HG03095 (cell line): ENCODE data around the gene DIAPH3.

Experiments
- ATAC-seq: cut with Tn5 transposase; IDR thresholded peaks from one replicate; pipeline ENCODE4 v1.9.1; 2021; ENCODE audit warnings: moderate library complexity; ENCODE audit not compliant: unreplicated experiment

Gene DIAPH3

DNA sequence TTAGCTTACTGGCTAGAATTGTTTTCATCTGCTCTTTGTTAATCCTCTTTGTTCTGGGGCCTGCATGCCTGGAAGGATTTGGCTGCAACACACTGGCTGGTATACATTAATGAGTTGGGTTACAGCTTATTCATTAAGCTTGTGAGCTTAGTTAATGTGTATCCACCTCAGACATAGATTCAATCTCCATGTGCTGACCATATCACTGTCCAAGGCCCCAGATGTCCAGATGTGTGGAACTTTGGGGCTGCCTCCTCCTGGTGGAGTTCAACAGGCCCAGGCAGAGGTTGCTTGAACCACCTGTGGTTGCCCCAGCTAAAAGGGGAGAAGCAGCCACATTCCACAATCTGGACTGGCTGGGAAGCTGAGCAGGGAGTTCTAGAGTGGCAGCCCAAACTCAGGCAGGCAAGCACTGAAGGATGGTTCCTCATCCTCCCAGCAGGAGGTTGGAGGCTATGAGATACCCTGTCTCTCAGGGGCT, 5.4 kb downstream of the DIAPH3 start:
- ATAC-seq: no peak

DNA sequence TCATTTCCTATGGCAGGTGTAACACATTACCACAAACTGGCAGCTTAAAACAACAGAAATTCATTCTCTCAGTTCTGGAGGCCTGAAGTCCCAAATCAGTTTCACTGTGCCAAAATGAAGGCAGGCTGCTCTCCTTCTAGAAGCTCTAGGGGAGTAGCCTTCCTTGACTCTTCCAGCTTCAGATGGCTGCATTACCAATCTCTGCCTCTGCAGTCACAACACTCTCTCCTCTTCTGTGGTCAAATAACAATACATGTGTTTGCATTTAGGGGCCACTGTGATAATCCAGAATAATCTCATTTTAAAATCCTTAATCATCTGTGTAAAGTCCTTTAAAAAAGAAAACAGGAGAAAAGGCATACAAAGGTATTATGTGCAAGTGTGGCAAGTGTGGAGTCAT, 7.8 kb downstream of the DIAPH3 start:
- ATAC-seq: no peak

DNA sequence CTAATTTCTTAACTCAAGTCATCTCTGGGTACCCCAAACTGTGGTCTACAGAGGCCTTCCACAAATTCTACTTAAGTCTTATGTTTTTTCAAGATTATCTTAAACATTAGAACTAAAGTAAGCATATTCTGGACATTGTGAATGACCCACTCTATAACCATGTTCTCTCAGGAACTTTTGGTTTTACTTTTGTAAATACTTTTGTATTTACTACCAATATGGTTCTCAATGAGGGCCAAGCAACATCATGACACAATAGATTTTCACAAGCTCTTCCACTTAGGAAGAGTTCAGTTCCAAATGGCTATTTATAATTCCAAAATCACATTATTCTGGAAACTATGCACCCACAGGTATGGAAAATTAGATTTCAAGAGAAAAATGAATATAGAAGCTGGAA, 10.8 kb downstream of the DIAPH3 start:
- ATAC-seq: no peak

DNA sequence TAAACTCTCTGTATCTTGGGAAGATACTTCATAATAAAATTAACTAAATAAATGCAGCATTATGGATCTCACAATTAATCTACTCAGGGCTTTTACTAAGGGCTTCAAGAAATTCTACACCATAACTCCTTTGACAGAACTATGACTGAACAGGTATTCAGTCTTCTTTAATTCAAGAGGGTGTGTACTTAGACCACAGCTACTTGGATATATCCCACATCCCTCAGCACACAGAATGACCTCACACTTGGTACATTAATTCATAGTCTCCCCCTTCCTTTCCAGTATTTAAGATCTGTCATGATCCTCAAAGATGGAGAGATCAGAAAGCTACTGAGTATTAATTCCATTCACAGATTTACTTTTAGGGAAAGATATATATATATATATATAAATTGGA, 11.6 kb downstream of the DIAPH3 start:
- ATAC-seq: no peak

DNA sequence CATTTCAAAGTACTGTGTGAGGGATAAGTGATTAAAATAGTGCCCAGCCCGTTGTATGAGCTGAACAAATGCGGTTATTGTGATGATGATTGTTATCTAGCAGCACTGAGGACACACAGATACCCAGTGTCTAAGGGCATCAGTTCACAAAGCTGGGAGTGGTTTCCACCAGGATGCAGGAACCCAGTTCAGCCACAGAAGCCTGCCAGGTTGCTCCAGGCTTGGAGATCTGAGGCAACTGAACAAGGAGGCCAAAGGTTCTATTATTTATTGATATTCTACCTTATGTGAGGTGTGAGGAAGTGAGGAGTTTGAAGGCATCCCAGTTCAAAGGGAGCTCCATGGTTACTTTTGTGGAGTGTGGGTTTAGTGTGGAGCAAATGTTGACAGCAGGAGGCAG, 13.2 kb downstream of the DIAPH3 start:
- no peak for ATAC-seq

DNA sequence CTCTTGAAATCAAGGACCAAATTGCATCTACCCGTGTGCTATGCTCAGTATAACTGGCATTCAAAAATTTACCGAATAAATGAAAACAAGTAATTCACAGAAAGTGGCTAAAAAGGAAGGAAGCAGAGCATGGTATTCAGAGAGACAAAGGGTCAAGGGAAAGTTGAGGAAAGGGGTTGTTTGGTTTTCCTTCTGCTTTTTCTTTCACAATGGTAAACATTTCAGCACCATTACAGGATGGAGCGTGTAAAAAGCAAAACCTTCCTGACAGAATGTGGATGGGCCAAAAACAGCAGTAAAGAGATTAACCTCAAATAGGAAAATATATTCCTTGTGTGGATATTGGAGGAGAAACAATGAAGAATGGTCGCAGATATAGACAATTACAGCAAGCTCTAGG, 14.8 kb downstream of the DIAPH3 start:
- no peak for ATAC-seq

DNA sequence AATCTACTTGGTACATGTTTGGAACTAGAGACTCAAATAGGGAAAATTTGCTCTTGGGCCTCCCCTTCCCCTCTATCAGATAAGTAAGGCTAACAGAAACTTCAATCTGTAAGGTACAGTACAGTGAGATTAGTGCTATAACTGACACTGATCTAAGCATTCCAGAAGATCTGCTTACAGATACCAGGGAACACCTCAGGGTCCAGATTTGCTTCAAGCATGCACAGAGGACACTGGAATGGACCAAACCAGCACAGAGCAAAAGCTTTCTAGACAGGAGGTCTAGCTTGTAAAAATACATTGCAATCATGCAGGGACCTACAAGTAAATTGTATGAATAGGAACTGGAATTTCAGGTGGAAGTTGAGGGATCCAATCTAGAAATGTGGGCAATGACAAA, 16.4 kb downstream of the DIAPH3 start:
- no peak for ATAC-seq

DNA sequence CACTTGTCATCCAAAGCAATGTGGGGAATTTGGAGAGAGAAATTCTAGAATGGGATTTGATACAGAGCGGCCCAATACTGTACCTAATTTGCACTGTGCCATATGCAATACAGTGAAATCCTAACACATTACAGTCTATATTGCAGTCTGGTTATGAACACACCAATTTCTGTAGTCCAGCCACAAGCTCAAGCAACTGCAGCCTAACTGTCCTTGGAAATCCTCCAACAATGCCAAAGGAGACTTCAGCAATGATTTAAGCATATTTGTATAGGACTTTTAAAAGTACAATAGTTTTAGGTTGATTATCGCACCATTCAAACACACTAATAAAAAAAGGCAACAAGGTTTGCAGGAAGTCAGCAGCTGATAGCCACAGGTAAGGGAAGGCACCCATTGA, 17.3 kb downstream of the DIAPH3 start:
- no peak for ATAC-seq

DNA sequence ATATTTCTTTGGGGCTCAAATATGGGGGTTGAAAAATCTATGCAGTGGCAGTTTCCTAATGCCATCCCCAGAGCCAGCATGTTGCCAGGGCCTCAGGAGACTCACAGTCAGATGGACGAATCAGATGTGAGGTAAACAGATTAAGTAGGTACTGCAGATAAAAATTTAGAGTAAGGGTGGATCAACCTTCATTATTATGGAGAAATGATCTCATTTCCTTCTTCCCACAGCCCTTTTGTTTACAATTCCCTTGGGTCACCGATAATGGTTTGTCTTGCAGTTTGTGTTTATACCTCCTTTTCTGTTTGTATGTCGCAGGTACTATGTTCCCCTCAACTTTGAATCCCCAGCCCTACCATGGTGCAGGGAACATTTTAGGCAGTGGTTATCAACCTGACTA, 20.0 kb downstream of the DIAPH3 start:
- no peak for ATAC-seq

DNA sequence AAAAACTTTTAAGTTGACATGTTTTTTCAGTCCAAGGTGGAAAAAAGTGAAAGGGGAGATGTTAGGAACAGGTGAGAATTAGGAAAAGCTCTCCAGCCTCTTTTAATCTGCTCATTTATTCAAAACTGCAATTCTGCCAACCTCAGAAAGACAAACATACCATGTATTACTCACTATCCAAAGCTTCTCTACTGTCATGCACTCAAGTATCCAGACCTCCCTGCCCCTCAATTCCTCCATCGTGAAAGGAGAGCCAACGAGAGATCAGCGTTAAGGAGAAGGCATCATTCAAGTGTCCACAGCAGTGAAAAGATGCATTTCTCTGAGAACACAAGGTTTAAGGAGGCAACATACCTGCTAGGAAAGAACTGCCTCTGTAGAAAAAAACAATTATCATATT, 24.5 kb downstream of the DIAPH3 start:
- no peak for ATAC-seq

DNA sequence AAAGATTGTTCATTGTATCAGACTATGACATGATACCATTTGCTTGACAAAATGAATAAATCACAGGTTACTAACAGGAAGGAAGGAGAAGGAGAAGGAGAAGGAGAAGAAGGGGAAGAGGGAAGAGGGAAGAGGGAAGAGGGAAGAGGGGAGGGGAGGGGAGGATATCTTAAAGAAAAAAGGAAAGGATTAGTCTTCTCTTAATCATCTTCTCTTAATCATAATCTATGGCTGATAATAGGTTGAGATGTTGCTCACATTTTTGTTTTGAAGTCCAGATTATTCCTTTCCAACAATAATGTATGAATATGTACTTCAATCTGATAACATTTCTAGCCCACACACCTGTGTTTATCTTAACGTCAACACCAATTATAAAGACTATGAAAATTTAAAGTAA, 25.1 kb downstream of the DIAPH3 start:
- ATAC-seq: no peak

DNA sequence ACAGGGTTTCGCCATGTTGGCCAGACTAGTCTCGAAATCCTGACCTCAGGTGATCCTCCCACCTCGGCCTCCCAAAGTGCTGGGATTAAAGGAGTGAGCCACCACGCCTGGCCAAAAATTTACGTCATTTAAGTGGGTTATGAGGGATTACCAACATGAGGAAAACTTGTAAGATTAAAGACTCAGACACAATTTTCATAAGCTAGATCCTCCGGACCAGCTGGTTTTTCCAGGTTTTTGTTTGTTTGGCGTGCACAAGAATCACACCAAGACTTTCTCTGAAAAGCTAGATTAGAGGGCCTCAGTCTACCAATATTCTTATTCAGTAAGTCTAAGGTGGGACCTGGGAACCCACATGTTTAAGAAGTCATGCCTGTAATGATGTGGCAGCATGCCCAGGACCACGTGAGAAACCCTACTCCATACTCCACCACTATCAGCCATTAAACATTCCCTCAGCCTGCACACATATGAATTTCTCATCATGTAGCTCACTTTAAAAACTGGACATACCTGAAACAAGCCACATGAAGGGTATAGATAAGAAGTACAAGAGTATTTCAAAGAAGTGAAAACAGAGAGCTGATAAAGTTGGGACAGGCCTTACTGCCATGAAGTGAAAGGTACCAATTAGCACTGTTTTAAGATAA, 25.7 kb downstream of the DIAPH3 start:
- ATAC-seq: no peak

DNA sequence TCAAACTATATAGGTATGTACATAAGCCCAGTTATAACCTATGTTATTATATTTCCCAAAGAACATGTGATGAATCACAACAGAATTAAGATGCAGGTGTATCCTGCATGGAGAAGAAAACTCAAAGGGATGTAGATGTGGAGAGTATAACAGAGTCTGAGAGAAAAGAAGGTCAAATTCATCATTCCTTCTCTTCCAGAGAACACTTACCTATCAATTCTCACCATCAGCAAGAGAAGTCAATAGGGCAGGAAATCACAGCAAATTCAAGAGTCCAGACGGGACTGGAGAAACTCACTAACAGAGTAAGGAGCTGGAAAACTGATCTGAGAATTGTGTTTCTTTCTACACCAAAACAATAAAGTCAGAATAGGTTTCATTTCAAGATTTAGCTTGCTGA, 28.4 kb downstream of the DIAPH3 start:
- ATAC-seq: no peak

DNA sequence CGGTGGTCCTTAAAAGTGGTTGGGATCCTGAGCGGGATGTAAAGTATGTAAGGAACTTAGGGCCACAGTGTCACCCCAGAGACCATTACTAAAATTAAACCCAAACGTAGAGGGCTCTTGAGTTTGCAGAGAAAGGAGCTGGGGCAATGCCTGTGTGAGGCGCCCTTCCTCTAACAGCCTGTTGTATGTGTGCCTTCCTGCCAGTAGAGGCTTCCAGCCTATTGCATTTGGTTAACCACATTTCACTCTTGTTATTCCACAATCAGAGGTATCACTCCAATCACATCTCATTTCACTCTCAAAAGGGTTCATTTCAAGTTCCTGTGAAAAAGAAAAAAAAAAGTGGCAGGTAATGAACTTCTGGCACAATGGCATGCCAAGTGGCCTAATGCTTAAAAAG, 29.4 kb downstream of the DIAPH3 start:
- no peak for ATAC-seq

DNA sequence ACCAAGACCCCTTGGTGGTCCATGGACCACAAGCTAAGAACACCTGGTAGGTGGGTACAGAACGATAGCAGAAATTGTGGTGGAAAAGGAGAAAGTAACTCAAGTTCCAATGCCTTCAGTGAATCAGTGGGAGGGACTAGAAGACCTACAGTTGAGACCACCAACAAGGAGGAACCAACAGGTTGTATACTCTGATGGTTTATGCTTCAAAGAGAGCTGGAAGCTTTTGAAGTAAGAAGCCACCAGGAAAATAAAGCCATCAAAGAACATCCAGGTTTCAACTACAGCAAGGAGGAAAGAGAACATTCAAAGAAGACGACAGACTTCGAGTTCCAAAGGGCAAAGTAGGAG, 42.4 kb downstream of the DIAPH3 start:
- no peak for ATAC-seq

DNA sequence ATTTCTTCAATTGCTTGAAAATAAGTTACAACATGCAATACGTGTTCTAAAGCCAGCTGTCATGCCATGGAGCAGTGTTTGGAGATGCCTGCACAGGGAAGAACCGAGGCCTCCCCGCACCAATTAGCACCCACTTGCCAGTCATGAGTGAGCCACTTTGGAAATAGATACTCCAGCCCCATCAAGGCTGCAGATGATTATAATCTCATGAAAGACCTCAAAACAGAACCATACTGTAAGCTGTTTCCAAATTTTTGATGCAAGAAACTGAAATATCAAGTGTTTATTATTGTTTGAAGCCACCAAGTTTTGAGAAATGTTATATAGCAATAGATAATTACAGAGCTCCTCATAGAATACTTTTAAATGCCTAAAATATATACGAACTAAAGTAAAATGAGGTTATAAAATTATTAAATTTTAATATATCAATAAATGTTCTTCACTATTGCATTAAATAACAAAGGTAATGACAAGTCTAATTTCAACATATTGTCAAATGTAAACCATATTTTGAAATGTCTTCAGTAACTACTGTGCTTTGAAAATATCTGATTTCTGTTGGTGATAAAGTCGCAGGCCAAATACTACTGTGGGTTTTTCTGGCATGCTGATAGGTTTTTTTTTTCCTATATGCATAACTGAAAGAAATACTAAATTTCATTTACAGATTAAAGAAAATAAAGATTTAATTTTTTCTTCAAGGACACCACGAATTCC, 43.0 kb downstream of the DIAPH3 start:
- no peak for ATAC-seq

DNA sequence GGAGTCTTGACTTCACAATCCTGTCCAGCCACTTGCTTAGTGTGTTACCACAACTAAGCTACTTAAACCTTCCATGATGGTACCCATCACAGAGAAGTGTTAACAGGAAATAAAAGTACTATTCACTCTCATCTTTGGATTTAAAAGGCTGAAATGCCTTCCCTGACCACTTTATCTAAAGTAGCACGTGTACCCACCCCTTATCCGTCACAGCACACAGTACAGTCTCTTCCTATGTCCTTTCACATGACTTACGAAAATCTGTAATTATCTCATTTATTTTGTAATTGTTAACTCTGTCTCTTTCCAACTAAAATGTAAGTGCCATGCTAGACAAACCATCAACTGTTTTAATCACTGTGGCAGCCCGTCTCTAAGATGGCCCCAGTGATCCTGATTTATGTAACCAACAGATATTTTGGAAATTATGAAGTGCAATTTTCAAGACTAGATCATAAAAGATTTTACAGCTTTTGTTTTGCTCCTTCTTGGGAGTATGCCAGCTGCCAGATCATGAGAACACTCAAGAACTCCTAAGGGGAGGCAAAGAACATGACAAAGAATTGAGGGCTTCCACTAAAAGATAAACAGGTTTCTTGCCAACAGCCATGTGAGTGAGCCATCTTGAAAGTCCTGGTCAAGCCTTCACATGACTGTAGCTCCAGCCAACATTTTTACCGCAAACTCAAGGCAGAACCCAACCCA, 44.9 kb downstream of the DIAPH3 start:
- ATAC-seq: no peak

DNA sequence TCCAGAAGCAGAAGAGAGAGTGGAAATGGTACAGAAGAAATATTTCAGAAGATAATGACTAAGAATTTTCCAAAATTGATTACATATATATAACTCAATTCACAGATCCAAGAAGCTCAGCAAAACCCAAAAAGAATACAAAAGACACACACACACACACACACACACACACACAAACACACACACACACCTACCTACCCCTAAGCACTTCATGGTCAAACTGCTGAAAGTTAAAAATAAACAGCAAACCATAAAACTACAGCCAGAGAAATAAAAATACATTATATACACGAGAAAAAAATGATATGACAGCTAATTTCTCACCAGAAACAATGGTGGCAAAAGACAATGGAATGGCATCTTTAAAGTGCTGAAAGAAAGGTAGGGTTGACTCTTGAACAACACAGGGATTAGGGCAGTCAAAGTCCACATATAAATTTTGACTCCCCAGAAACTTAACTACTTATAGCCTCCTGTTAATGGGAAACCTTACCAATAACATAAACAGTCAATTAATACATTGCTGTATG, 49.2 kb downstream of the DIAPH3 start:
- ATAC-seq: no peak

DNA sequence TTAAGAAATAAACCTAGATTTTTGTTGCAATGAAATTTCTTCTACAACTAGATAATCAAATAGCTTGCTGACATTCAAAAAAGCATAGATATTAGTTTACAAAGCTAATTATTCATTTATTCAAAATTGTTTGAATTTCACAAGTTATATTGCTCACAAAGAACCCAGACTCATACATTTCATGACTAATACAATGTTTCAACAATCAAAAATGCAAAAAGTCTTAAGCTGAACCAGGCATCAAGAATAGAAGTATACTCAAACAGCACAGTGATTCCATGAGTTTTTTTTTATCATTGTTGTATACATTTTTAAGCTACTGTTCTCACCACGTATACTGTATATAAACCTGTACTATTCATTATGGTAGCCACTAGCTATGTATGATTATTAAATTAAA, 51.0 kb downstream of the DIAPH3 start:
- no peak for ATAC-seq

DNA sequence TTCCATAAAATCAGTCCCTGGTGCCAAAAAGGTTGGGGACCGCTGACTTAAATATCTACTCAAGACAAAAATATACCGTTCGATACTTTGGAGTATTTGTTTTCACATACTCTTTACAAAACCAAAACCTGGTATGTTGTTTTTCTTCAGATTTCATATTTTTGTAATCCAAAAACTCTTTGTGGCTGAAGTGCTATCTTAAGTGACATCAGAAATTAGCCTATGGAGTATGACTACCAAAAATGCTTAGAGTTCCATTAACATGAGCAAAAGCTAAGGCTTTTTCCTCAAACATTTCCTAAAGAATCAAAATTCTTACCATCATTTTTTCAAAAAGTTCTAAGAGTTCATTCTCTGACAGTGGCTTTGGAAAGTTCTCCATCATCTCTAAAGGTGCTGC, 52.0 kb downstream of the DIAPH3 start:
- no peak for ATAC-seq

DNA sequence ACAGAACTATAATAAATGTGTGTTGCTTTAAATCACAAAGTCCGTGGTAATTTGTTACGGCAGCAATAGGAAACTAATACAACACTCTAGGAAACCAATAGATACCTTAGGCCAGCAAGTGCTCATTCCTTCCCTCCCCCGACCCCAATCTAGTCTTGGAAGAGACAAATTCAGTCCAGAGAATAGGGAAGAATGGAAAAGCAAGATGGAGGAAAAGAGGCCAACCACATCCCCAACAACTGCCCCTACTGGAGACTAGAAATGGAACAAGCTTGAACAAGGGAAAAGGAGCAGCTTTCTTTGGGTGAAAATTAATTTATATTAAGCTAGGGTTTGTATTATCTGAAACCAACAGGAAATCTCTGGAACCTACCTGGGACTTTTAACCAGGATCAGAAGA, 54.4 kb downstream of the DIAPH3 start:
- ATAC-seq: no peak

DNA sequence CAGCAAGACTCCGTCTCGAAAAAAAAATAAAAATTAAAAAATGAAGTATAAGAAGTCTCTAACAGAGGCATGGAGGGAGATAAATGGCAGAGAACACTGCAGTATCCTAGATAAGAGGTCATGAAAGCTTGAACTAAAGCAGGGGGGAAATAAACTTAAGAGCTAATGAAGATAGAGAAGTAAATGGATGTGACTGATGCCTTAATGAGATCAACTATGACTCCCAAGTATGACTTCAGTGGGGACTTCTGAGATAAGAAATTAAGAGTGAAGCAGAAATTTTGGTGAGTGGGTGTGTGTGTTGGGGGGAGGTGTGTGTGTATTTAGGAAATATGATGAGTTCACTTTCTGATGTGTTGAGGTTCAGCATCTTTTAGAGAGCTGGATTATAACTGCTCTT, 55.1 kb downstream of the DIAPH3 start:
- ATAC-seq: no peak
